ENCODE results near the gene PRKG1. TPM values are rescaled to one million over a fixed set of nuclear protein-coding genes. Genes with fewer than 3 reads are reported as not detected.

PRKG1 gene
- total RNA-seq, 1 experiment from 2014 or later: 10.4 TPM

GRCh38 chr10:51358227-51358626 is 283.9 kb downstream of the PRKG1 start:
- Histone ChIP-seq H3K18ac (ENCODE audit: insufficient read length, low read depth, low read length) (no peak overlapping the region), H3K14ac (ENCODE audit: insufficient read depth, low read length) (no peak overlapping the region), H3K4me1 (ENCODE audit: insufficient read depth, low read length) (no peaks in the 10 kb centered on the region), H3K9me3 (ENCODE audit: control insufficient read depth, low read depth, low read length) (no peaks in the 10 kb centered on the region), H3K9ac (ENCODE audit: extremely low read depth, insufficient read length, low read length) (no peak overlapping the region), H2BK15ac (ENCODE audit: low read depth, low read length) (no peak overlapping the region), H3K23me2 (ENCODE audit: insufficient read length, low read depth, low read length, poor library complexity, severe bottlenecking) (no peaks in the 10 kb centered on the region), H3K79me2 (ENCODE audit: insufficient read depth, low read length) (no peaks in the 10 kb centered on the region), H3K4ac (ENCODE audit: low read depth, low read length) (no peak overlapping the region), H2AK5ac (ENCODE audit: insufficient read length, low read length) (no peak overlapping the region), H3K27me3 (ENCODE audit: insufficient read depth, low read length) (no peaks in the 10 kb centered on the region), H3T11ph (ENCODE audit: low read length) (no peak overlapping the region), H3K27ac (ENCODE audit: insufficient read length, low read depth, low read length) (no peak overlapping the region), H3K4me2 (ENCODE audit: insufficient read depth, insufficient read length, low read length) (no peak overlapping the region), H4K20me1 (ENCODE audit: control insufficient read depth, insufficient read depth, insufficient read length) (no peaks in the 10 kb centered on the region), H4K91ac (ENCODE audit: insufficient read length, low read depth, low read length) (no peak overlapping the region), H2BK5ac (ENCODE audit: insufficient read length, low read length) (no peak overlapping the region), H3K79me1 (ENCODE audit: insufficient read depth, low read depth, low read length, poor library complexity, severe bottlenecking) (no peaks in the 10 kb centered on the region), H3K56ac (ENCODE audit: insufficient read length, low read depth, low read length) (no peak overlapping the region), H4K8ac (replicated peaks; ENCODE audit: insufficient read length, low read depth, low read length) (no peak overlapping the region), H3K23ac (ENCODE audit: insufficient read length, low read depth, low read length) (no peak overlapping the region), H2BK120ac (ENCODE audit: low read depth, low read length, poor library complexity, severe bottlenecking) (no peak overlapping the region), H2AFZ (ENCODE audit: low read length) (no peak overlapping the region), H2BK12ac (ENCODE audit: insufficient read length, low read depth, low read length) (no peak overlapping the region), H4K5ac (ENCODE audit: insufficient read length, low read depth, low read length) (no peak overlapping the region), H2BK20ac (ENCODE audit: low read depth, low read length, poor library complexity, severe bottlenecking) (no peak overlapping the region)
- no peaks in the 10 kb centered on the region for H3K27me3 Mint-ChIP-seq (ENCODE audit: low read depth)
- no peak for DNase-seq
- H3K4me3 Mint-ChIP-seq: no peak overlapping the region
- TF ChIP-seq, protein P1, sequence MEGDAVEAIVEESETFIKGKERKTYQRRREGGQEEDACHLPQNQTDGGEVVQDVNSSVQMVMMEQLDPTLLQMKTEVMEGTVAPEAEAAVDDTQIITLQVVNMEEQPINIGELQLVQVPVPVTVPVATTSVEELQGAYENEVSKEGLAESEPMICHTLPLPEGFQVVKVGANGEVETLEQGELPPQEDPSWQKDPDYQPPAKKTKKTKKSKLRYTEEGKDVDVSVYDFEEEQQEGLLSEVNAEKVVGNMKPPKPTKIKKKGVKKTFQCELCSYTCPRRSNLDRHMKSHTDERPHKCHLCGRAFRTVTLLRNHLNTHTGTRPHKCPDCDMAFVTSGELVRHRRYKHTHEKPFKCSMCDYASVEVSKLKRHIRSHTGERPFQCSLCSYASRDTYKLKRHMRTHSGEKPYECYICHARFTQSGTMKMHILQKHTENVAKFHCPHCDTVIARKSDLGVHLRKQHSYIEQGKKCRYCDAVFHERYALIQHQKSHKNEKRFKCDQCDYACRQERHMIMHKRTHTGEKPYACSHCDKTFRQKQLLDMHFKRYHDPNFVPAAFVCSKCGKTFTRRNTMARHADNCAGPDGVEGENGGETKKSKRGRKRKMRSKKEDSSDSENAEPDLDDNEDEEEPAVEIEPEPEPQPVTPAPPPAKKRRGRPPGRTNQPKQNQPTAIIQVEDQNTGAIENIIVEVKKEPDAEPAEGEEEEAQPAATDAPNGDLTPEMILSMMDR (conservative IDR thresholded peaks at IDR 0.05): no peak
- H3K27ac Mint-ChIP-seq: no peak overlapping the region
- peaks cover 0 to 1% of the 10 kb centered on the region in 2 experiments; a peak in 2 of 4 replicates for H3K4me1 Mint-ChIP-seq
- H3K36me3 Mint-ChIP-seq (ENCODE audit: insufficient read depth in 1 of 3, low read depth in 3 of 3): no peaks in the 10 kb centered on the region
- H3K9me3 Mint-ChIP-seq: no peaks in the 10 kb centered on the region

Data from H9 (cell line).